Measurements from ENCODE around the gene ITIH1.
A peak's percentile ranks its signal among the peaks of the same experiment; 100 is the strongest.

ITIH1 gene

DNA sequence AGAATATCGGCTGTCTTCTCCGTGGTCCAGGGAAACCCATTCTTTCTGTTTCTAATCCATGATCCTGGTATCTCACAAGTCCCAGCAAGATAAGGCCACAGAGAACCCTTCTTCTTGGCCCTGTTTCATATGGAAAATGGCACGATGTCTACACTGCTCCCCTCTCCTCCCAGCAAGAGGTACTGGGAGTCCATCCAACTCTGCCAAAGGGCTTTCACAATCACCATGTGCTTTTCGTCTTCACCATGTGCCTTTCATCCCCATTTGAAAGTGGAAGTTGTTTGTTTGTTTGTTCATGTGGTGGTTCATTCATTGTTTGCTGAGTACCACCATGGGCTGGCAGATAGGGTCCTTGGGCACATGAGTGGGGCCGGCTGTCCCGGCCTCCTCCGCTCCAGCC is 22.7 kb downstream of the ITIH1 start:
- peaks cover 0 to 2% of the 10 kb centered on the region in 2 donors for H3K4me1 Mint-ChIP-seq (ENCODE audit: low read depth in 2 of 2)
- peaks cover 0 to 15% of the 10 kb centered on the region in 2 donors for H3K27me3 Mint-ChIP-seq
- no peak overlapping the region for H3K4me3 Mint-ChIP-seq
- DNase-seq (no peak), ATAC-seq (replicated peaks) (no peak)
- H3K36me3 Mint-ChIP-seq (ENCODE audit: insufficient read depth) = peaks cover 3% of the 10 kb centered on the region
- no peaks in the 10 kb centered on the region for H3K9me3 Mint-ChIP-seq
- H3K27ac Mint-ChIP-seq = no peak overlapping the region

DNA sequence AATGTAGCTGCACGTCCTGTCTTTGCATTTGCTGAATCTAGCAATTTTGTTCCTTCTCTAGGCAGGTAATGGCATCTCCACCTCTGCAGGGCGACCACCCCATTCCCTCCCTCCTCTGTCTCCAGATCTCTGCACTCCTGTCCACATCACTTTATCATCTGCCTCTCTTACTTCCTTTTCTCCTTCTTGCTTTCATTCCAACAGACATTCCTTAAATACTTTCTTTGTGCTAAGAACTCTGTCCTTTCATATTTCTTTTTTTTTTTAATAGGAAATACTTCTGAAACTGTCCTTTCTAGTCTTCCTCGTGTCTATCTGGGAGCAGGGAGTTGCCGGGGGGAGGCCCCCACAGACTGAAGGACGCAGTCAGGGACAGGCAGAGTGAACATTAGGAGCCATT is 24.4 kb downstream of the ITIH1 start:
- H3K36me3 Mint-ChIP-seq (ENCODE audit: insufficient read depth) = peaks cover 3% of the 10 kb centered on the region
- H3K9me3 Mint-ChIP-seq = no peaks in the 10 kb centered on the region
- peaks cover 0 to 2% of the 10 kb centered on the region in 2 donors for H3K4me1 Mint-ChIP-seq (ENCODE audit: low read depth in 2 of 2)
- no peak overlapping the region for H3K27ac Mint-ChIP-seq
- no peak for ATAC-seq (replicated peaks)
- peaks cover 0 to 27% of the 10 kb centered on the region in 2 donors for H3K27me3 Mint-ChIP-seq
- no peak overlapping the region for H3K4me3 Mint-ChIP-seq
- DNase-seq = no peak

DNA sequence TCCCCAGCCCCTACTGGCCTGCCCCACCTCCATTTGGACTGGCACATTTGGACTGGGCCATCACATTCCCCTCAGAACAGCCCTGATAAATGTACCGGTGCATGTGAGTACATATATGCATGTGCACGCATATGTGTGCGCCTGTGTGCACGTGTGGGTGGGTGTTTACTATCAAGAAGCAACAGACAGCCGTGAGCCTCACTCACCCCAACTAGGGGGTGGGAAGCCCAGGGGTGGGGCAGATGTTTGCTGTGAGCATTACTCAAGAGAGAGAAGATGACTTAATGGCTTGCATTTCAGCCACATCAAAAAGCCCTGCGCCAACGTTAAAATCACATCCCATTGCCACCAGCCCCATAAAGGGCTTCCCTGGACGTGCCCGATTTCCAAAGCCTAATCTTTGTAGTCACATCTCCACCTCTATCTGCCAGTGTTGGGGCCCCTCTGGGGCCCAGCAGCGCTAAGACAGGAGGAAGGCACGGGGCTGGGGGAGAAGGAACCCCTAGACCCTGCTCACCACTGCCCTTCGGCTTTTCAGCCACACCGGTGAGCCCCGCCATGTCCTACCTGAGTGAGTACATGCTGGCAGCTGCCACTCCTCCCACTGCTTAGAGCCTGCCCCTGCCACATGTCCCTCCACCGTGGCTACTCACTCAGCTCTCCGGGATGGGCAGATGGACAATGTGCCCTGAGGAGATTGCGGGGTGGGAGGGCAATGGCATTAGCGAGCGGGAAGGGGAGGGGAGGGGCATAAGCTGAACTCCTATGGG is 28.1 kb downstream of the ITIH1 start:
- ATAC-seq (replicated peaks) (no peak), DNase-seq (no peak)
- H3K36me3 Mint-ChIP-seq (ENCODE audit: insufficient read depth) = no peaks in the 10 kb centered on the region
- H3K27ac Mint-ChIP-seq = no peak overlapping the region
- no peaks in the 10 kb centered on the region for H3K9me3 Mint-ChIP-seq
- no peaks in the 10 kb centered on the region for H3K4me1 Mint-ChIP-seq (ENCODE audit: low read depth in 2 of 2)
- peaks cover 0 to 22% of the 10 kb centered on the region in 2 donors for H3K27me3 Mint-ChIP-seq
- no peak overlapping the region for H3K4me3 Mint-ChIP-seq

DNA sequence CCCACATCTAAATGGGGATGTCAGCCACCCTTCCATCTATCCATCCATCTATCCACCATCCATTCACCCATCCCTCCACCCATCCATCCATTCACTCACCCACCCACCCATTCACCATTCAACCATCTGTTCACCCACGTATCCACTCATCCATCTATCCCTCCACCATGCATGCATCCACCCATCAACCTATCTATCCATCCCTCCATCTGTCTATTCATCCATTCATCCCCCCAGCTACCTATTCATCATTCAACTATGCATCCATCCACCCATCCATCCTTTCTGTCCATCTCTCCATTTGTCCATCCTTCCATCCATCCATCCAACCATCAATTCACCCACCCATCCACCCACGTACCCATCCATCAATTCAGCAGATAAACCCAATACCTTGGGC is 31.8 kb downstream of the ITIH1 start:
- no peak overlapping the region for H3K27ac Mint-ChIP-seq
- H3K9me3 Mint-ChIP-seq = no peaks in the 10 kb centered on the region

DNA sequence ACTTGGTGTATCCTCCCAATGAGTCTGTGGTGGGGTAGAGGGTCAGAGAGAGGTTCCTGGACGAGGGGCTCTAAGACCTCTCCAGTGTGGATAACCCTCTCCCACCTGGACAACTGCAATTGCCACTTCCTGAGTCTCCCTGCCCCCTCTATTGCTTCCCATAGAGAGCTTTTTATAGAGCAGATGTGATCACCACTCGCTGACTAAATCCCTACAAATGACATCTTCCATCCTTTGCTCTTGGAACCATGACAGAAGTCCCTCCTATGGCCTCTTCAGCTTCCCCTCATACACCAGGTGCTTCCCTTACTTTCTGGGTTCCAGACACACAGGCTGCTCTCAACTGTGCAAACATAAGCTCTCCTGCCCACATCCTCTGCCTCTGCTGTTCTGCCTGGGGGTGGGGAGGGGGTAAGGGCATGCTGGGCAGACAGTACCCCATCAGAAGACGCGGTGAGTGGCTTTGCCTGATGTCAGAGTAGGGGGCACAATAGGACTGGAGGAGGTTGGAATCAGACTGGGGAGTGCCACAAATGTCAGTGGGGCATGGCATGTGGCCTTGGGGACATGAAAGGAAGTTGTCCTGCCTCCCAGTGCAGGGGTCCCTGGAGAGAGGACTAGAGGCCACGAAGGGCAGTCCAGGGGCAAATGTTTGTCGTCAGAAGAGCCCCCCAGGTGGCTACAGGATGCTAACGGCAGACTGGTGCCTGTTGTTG is 32.4 kb downstream of the ITIH1 start:
- H3K4me1 Mint-ChIP-seq (ENCODE audit: low read depth in 2 of 2) = no peaks in the 10 kb centered on the region
- no peak overlapping the region for H3K4me3 Mint-ChIP-seq
- ATAC-seq (replicated peaks) (no peak), DNase-seq (no peak)
- no peak overlapping the region for H3K27ac Mint-ChIP-seq
- peaks cover 0 to 15% of the 10 kb centered on the region in 2 donors for H3K27me3 Mint-ChIP-seq
- no peaks in the 10 kb centered on the region for H3K36me3 Mint-ChIP-seq (ENCODE audit: insufficient read depth)
- no peaks in the 10 kb centered on the region for H3K9me3 Mint-ChIP-seq

More for the DNA sequence above, 31.8 kb downstream of the ITIH1 start:
- H3K4me1 Mint-ChIP-seq (ENCODE audit: low read depth in 2 of 2) = no peaks in the 10 kb centered on the region
- H3K4me3 Mint-ChIP-seq = no peak overlapping the region
- no peak for DNase-seq
- no peak for ATAC-seq (replicated peaks)
- H3K27me3 Mint-ChIP-seq = peaks cover 0 to 16% of the 10 kb centered on the region in 2 donors
- H3K36me3 Mint-ChIP-seq (ENCODE audit: insufficient read depth) = no peaks in the 10 kb centered on the region

DNA sequence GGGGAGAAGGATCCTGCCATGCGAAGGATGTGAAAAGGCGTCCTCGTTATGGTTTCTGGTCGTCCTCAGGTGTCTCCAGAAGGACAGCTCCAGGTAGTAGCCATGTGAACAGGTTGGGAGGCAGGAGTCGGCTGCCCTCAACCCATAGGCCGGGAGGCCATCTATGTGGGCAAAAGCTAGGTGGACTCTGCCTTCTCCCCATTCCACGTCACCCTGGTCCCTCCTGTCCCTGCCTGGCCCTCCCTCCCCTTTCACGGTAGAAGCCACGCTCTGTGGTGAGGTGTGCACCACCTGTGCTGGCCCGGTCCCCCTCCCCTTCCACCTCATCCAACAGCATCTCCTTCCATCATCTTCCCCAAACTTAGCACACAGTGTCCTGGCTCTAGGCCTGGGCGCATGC is 33.5 kb downstream of the ITIH1 start:
- Mint-ChIP-seq H3K27me3 (peaks cover 0 to 11% of the 10 kb centered on the region in 2 donors), H3K27ac (peak overlapping the region; percentile 1 to 51), H3K36me3 (ENCODE audit: insufficient read depth) (no peaks in the 10 kb centered on the region), H3K4me1 (ENCODE audit: low read depth in 2 of 2) (no peaks in the 10 kb centered on the region), H3K9me3 (no peaks in the 10 kb centered on the region), H3K4me3 (no peak overlapping the region)
- no peak for ATAC-seq (replicated peaks)
- DNase-seq = no peak

DNA sequence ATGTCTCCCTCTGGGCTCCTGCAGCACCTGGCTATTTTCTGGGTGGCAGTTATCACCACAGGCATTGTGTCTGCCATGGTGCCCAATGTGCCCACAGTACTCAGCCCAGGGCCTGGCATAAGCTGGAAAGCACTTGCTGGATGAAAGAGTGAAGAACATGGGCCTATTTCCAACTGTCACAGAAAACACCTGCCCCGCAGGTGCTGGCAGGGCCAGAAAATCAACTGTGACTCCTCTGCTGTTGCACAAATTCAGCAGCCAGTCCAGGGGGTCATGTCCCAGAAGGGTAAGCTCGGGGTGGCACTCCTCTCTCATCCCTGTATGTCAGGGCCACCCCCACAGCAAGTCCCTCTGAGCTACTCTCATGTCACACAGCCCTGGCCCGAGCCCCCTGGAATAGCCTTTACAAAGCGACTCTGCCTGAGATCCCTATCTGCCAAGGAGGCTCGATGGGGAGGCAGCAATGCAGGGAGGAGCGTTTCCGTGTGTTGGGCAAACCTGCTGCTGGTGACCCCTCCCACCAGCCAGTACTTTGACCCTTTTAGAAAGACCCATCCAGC is 34.1 kb downstream of the ITIH1 start:
- Mint-ChIP-seq H3K27ac (peak overlapping the region; percentile 1 to 51), H3K4me3 (no peak overlapping the region), H3K27me3 (peaks cover 0 to 5% of the 10 kb centered on the region in 2 donors), H3K9me3 (no peaks in the 10 kb centered on the region), H3K36me3 (ENCODE audit: insufficient read depth) (no peaks in the 10 kb centered on the region), H3K4me1 (ENCODE audit: low read depth in 2 of 2) (no peaks in the 10 kb centered on the region)
- DNase-seq (no peak), ATAC-seq (replicated peaks) (no peak)

DNA sequence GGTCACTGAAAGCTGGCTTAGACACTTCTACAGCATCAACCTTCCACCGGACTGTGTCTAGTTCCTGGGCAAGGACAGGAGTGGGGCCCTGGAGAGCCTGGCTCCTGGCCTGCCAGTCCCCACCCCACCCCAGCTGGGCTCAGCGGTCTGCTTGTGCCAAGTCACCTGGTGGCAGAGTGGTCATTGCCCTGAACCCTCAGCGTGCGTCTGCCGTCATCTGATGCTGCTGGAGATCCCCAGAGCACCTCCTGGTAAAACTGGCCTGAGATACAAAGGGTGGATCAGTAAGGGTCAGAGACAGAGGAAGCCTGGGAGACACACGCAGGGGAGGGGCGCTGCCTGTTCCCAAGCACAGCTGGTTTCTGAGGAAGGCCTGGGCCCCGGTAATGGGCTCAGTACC is 36.4 kb downstream of the ITIH1 start:
- Mint-ChIP-seq H3K27ac (no peak overlapping the region), H3K27me3 (no peaks in the 10 kb centered on the region), H3K9me3 (no peaks in the 10 kb centered on the region), H3K4me3 (no peak overlapping the region), H3K4me1 (ENCODE audit: low read depth in 2 of 2) (no peaks in the 10 kb centered on the region), H3K36me3 (ENCODE audit: insufficient read depth) (no peaks in the 10 kb centered on the region)
- DNase-seq (no peak), ATAC-seq (replicated peaks) (no peak)

DNA sequence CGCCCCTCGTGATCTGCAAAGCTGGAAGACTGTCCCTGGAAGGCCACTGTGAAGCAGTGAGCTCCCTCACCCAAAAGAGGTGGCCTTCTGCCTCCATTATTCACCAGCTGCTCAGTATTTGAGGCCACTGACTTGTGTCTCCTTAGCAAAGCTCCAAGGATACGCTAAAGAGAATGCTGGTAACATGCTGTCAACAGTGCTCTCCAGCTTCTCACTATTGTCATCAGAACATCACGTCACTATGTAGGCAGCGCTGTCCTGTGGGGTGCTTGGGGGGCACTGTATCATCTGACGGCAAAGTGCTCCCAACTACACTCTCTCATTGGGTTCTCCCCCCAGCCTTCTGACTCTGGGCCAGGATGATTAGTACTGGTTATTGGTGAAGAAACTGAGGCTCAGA is 38.8 kb downstream of the ITIH1 start:
- no peaks in the 10 kb centered on the region for H3K36me3 Mint-ChIP-seq (ENCODE audit: insufficient read depth)
- DNase-seq = no peak
- no peaks in the 10 kb centered on the region for H3K9me3 Mint-ChIP-seq
- H3K27ac Mint-ChIP-seq = peak overlapping the region in 1 of 2 donors; percentile 23
- H3K27me3 Mint-ChIP-seq = no peaks in the 10 kb centered on the region
- H3K4me1 Mint-ChIP-seq (ENCODE audit: low read depth in 2 of 2) = no peaks in the 10 kb centered on the region
- H3K4me3 Mint-ChIP-seq = no peak overlapping the region
- ATAC-seq (replicated peaks) = no peak

DNA sequence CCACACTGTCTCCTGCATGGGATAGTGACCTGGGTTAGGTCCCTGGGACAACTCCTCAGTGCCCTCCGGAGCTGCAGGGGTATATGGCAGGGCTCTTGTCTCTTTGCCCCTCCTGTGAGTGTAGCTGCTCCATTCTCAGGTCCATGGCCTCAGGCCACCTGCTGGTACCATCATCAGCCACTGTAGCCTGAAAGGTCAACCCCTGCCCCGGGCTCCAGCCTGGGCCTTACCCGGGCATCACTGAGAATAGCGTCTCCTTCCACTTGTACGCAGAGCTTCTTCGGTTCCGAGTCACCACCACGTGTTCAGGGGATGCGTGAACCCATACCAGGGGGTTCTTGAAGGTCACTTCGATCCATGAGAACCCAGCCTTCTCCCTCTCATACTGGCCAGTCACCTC is 39.3 kb downstream of the ITIH1 start:
- no peaks in the 10 kb centered on the region for H3K27me3 Mint-ChIP-seq
- H3K9me3 Mint-ChIP-seq = no peaks in the 10 kb centered on the region
- ATAC-seq (replicated peaks) (no peak), DNase-seq (no peak)
- H3K27ac Mint-ChIP-seq = peak overlapping the region in 1 of 2 donors; percentile 23
- no peak overlapping the region for H3K4me3 Mint-ChIP-seq
- no peaks in the 10 kb centered on the region for H3K4me1 Mint-ChIP-seq (ENCODE audit: low read depth in 2 of 2)
- H3K36me3 Mint-ChIP-seq (ENCODE audit: insufficient read depth) = no peaks in the 10 kb centered on the region

DNA sequence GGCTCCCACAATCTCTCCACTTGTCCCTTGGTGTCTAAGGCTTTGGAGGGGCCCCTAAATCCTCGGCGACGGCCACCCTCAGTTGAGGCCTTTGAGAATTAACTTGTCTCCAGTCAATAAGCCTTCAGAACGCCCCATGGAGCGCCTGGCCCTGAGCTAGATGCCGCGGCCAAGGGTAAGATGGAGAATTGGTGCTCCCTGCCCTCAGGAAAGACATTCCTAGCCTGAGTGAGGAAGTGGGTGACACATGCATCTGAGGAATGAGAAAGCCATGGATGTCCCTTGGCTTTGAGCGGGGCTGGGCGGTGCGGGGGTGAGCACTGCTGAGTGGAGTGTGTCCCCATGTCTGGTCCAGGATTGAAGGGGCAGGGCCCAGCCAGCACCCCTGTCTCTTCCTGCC is 39.8 kb downstream of the ITIH1 start:
- no peaks in the 10 kb centered on the region for H3K27me3 Mint-ChIP-seq
- peak overlapping the region in 1 of 2 donors; percentile 23 for H3K27ac Mint-ChIP-seq
- H3K9me3 Mint-ChIP-seq = no peaks in the 10 kb centered on the region
- DNase-seq (no peak), ATAC-seq (replicated peaks) (no peak)
- H3K4me3 Mint-ChIP-seq = no peak overlapping the region
- H3K36me3 Mint-ChIP-seq (ENCODE audit: insufficient read depth) = no peaks in the 10 kb centered on the region
- H3K4me1 Mint-ChIP-seq (ENCODE audit: low read depth in 2 of 2) = no peaks in the 10 kb centered on the region

DNA sequence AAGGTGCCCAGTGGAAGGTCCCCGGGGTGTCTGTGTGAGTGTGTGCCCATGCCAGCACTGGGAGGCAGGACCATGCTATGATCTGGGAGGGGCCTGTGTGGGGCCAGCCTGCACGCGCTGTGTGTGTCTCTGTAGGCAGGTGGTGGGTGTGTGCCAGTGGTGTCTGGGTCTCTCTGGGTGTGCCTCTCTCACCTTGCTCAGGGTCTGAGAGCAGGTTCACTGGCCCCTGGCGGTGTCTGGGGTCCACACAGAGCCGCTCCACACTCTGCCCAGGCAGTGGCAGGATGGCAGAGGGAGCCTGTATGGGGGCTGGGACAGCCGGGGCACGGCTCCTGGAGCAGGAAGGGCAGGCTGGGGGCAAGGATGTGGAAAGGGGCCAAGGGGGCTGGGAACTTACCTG is 40.5 kb downstream of the ITIH1 start:
- DNase-seq = no peak
- Mint-ChIP-seq H3K9me3 (no peaks in the 10 kb centered on the region), H3K36me3 (ENCODE audit: insufficient read depth) (no peaks in the 10 kb centered on the region), H3K27ac (peak overlapping the region; percentile 58 to 67), H3K4me1 (ENCODE audit: low read depth in 2 of 2) (no peaks in the 10 kb centered on the region), H3K4me3 (no peak overlapping the region), H3K27me3 (no peaks in the 10 kb centered on the region)
- no peak for ATAC-seq (replicated peaks)

DNA sequence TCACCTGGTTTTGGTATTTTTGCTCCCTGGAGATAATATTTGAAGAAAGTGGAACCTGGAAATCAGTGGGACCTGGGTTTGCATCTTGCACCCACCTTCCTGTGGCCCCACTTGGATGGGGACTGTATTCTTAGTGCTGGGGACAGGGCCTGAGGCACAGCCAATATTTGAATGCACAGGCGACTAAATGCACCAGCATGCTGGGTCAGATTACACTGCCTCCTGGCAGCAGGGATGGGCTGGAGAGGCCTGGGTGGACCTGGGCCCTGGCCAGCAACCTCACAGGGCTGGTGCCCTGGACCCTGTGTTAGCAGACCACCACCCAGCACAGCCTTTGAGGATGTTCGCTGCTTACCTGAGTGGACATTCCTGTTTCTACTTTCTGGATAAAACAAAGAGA is 42.5 kb downstream of the ITIH1 start:
- ATAC-seq (replicated peaks) (no peak), DNase-seq (no peak)
- no peaks in the 10 kb centered on the region for H3K9me3 Mint-ChIP-seq
- no peak overlapping the region for H3K4me3 Mint-ChIP-seq
- peak overlapping the region; percentile 19 to 72 for H3K27ac Mint-ChIP-seq
- no peaks in the 10 kb centered on the region for H3K27me3 Mint-ChIP-seq
- no peaks in the 10 kb centered on the region for H3K36me3 Mint-ChIP-seq (ENCODE audit: insufficient read depth)
- H3K4me1 Mint-ChIP-seq (ENCODE audit: low read depth in 2 of 2) = no peaks in the 10 kb centered on the region

DNA sequence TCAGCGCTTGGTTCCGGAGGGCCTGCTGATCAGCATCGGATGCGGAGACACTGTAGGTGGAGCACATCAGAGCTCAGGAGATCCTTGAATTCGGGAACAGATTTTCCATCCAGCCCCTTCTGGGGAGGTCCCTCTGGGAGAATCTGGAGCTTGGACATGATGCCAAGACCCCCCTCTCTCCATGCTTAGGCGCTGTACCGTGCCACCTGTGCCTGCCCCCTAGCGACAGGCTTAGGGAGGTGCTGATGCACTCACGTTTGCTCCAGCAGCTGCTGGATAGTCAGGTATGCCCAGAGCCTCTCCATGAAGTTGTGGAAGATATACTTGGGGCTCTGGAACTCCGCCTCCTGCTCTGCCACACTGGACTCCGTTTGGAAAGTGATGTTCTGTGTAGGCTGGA is 43.3 kb downstream of the ITIH1 start:
- Mint-ChIP-seq H3K9me3 (no peaks in the 10 kb centered on the region), H3K27me3 (no peaks in the 10 kb centered on the region), H3K4me1 (ENCODE audit: low read depth in 2 of 2) (no peaks in the 10 kb centered on the region), H3K27ac (no peak overlapping the region), H3K36me3 (ENCODE audit: insufficient read depth) (no peaks in the 10 kb centered on the region), H3K4me3 (no peak overlapping the region)
- ATAC-seq (replicated peaks) (no peak), DNase-seq (no peak)

All from effector memory CD8-positive, alpha-beta T cell (primary cell).